ENCODE results near the gene PCDHB11.

DNA sequence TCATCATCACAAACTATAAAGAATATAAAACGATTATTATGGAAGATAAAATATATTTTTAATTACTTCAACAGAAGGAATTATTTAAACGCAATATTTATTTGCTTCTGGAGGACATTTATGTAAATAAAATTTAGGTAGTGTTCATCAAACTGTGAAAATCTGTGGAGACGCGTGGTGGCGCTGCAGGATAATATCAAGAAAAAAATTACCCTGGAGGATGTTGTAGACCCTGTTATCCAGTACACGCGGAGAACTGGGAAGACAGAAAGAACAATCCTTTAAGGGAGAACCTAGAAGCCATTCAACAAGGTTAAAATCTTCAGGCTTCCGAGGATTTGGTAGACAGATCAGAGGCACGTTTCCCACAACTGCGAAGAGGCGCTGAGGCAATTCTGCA is 9.1 kb downstream of the PCDHB11 start, which contains the start of gene PCDHB12:
- TF ChIP-seq POLR2AphosphoS5 (IDR thresholded peaks at IDR 0.05; ENCODE audit: low read depth, low read length) (no peak), TAF1 (IDR thresholded peaks at IDR 0.05; ENCODE audit: low read depth, low read length) (no peak), POLR2A (IDR thresholded peaks at IDR 0.05; ENCODE audit: low read depth, low read length) (no peak), SPI1 (IDR thresholded peaks at IDR 0.05; ENCODE audit: low read depth, low read length) (no peak), PAX5 (IDR thresholded peaks at IDR 0.05; ENCODE audit: insufficient read depth, low read length, severe bottlenecking) (no peak)

Measured in GM12891 (cell line).